Neural progenitor cell (in vitro differentiated cells): ENCODE measurements around the gene PTPRH.

Source experiments
- EZH2 ChIP-seq: fragments of 200-600 bp; sonication (generic); IDR thresholded peaks from 2 replicates; pipeline ENCODE4 v1.6.1; 2017; ENCODE audit warnings: antibody characterized with exemption, mild to moderate bottlenecking, moderate library complexity
- EZH2phosphoT487 ChIP-seq: fragments of 200-600 bp; sonication (generic); IDR thresholded peaks from 2 replicates; pipeline ENCODE4 v1.6.1; 2017; ENCODE audit warnings: antibody characterized with exemption
- TF ChIP-seq, protein P1 (sequence below): fragments of 200-600 bp; sonication (generic); IDR thresholded peaks from 2 replicates; pipeline ENCODE4 v1.5.1; 2017; ENCODE audit warnings: antibody characterized with exemption, mild to moderate bottlenecking

DNA sequence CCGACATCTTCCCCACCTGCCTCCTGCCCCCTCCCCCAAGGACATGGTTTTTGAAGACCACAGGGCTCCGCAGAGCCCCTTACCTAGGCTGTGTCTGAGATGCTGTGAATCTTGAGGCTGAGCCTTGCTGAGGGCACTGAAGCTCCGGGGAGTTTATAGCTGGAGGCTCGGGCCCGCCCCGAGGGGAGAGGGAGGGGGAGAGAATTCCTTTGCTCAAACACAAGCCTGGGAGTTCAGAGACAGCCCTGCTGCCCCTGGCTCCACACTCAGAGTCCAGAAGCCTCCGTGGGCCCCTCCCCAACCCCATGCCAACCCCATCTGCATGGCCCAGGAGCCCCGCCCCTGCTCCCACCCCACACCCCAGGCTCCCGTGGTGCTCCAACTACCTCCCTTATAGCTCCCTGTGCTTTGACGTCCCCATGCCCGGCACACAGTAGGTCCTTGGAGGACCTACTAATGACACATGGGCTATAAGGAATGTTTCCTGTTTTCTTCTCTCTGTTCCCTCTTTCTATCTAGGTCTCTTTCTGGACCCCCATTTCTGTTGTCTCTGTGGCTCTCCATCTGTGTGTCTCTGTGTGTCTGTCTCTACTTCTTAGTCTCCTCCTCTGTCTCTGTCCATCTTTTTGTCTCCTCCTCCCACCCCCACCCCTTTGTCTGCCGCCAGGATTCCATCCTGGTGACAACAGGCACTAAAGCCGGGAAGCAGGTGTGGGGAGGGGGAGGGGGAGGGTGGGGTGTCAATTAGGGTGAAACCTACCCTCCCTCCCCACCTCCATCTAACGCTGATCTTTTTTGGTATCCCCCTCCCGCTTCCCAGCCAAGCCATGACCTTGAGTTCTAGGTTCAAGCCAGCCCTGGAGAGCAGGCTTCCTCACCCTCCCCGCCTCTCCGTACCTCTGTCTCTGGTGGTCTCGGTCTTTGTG, 60.0 kb downstream of the PTPRH start, which contains the start of gene TNNT1:
- TF ChIP-seq EZH2phosphoT487 (no peak), EZH2 (no peak)
- TF ChIP-seq, protein P1, sequence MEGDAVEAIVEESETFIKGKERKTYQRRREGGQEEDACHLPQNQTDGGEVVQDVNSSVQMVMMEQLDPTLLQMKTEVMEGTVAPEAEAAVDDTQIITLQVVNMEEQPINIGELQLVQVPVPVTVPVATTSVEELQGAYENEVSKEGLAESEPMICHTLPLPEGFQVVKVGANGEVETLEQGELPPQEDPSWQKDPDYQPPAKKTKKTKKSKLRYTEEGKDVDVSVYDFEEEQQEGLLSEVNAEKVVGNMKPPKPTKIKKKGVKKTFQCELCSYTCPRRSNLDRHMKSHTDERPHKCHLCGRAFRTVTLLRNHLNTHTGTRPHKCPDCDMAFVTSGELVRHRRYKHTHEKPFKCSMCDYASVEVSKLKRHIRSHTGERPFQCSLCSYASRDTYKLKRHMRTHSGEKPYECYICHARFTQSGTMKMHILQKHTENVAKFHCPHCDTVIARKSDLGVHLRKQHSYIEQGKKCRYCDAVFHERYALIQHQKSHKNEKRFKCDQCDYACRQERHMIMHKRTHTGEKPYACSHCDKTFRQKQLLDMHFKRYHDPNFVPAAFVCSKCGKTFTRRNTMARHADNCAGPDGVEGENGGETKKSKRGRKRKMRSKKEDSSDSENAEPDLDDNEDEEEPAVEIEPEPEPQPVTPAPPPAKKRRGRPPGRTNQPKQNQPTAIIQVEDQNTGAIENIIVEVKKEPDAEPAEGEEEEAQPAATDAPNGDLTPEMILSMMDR, result no peak
